CD4-positive, alpha-beta T cell (primary cell): ENCODE results near the gene PGRMC2. TPM values are rescaled to one million over a fixed set of nuclear protein-coding genes. Genes with fewer than 3 reads are reported as not detected.

Source experiments
- ATAC-seq: fragments of 200-7000 bp; cut with Tn5 transposase; one replicate; pipeline ENCODE4 v1.10.0; 2022; ENCODE audit warnings: mild to moderate bottlenecking; ENCODE audit not compliant: poor library complexity
- CTCF ChIA-PET: fragments of 350-600 bp; sonication (Branson Sonifier 250); formaldehyde crosslinking; loops from one replicate; lab custom pipeline; 2021; ENCODE audit warnings: antibody characterized with exemption, inconsistent platforms; lab: Charles Lee
- POLR2A ChIA-PET: fragments of 350-600 bp; sonication (Branson Sonifier 250); formaldehyde crosslinking; loops from one replicate; lab custom pipeline; 2021; ENCODE audit warnings: antibody characterized with exemption, inconsistent platforms; lab: Charles Lee
- DNase-seq, 14 experiments: peaks; one replicate each; pipeline ENCODE4 v3.0.0-alpha.2; 2013 to 2020; ENCODE audit warnings: mixed read lengths in 2 of 14
- H3K27ac ChIP-seq, 2 donors: one replicate each; pipeline versions ENCODE4 v1.5.1 to v1.7.0; 2013; ENCODE audit warnings: low read length in 2 of 2, low read depth in 1 of 2, mild to moderate bottlenecking in 1 of 2
- H3K27me3 ChIP-seq, 2 experiments: 1 replicate in 1 of 2; 2 replicates in 1 of 2; pipeline versions ENCODE4 v1.6.1 to v1.7.0; 2013; ENCODE audit warnings: low read length in 2 of 2, control low read depth in 1 of 2, mild to moderate bottlenecking in 1 of 2, moderate library complexity in 1 of 2; ENCODE audit not compliant: insufficient read depth in 2 of 2, control insufficient read depth in 1 of 2
- H3K36me3 ChIP-seq: one replicate; pipeline ENCODE4 v1.6.1; 2013; ENCODE audit warnings: low read length, control low read depth; ENCODE audit not compliant: insufficient read depth
- H3K4me1 ChIP-seq: one replicate; pipeline ENCODE4 v1.6.1; 2013; ENCODE audit warnings: low read length, control low read depth; ENCODE audit not compliant: insufficient read depth
- H3K4me3 ChIP-seq: one replicate; pipeline ENCODE4 v1.5.1; 2013; ENCODE audit warnings: mild to moderate bottlenecking, low read length, moderate library complexity
- H3K9me3 ChIP-seq, 2 experiments: 1 replicate in 1 of 2; 2 replicates in 1 of 2; pipeline versions ENCODE4 v1.6.1 to v1.7.0; 2013; ENCODE audit warnings: low read length in 2 of 2, mild to moderate bottlenecking in 2 of 2, control low read depth in 1 of 2, moderate library complexity in 1 of 2; ENCODE audit not compliant: control insufficient read depth in 1 of 2, insufficient read depth in 1 of 2
- H3K27ac Mint-ChIP-seq: one replicate; pipeline ENCODE4 v1.8.0; 2020; ENCODE audit warnings: mixed read lengths
- H3K27me3 Mint-ChIP-seq: one replicate; pipeline ENCODE4 v1.8.0; 2021; ENCODE audit warnings: mixed read lengths
- H3K36me3 Mint-ChIP-seq: one replicate; pipeline ENCODE4 v1.8.0; 2021; ENCODE audit warnings: low read depth, mixed read lengths
- H3K4me1 Mint-ChIP-seq: one replicate; pipeline ENCODE4 v1.8.0; 2021; ENCODE audit warnings: low read depth, mixed read lengths
- H3K4me3 Mint-ChIP-seq: one replicate; pipeline ENCODE4 v1.8.0; 2020; ENCODE audit warnings: mild to moderate bottlenecking, mixed read lengths
- H3K9me3 Mint-ChIP-seq: one replicate; pipeline ENCODE4 v1.8.0; 2020; ENCODE audit warnings: mixed read lengths
- CTCF ChIP-seq: fragments of 200-600 bp; IDR thresholded peaks from one replicate; pipeline ENCODE4 v1.8.0; 2022; ENCODE audit warnings: antibody characterized with exemption, mild to moderate bottlenecking
- intact Hi-C, 2 experiments: fragments of 100-400 bp; cut with DNase I in 1 of 2; cut with micrococcal nuclease in 1 of 2; formaldehyde crosslinking; loops; one replicate each; pipeline versions ENCODE4 v1.15.1 to v1.9.0; 2023 to 2025; cut with DNase I, micrococcal nuclease
- total RNA-seq, 174 experiments: library from RNA in 2 of 174; stranded (reverse) in 2 of 174; gene quantifications; one replicate each; pipeline ENCODE4 v1.2.3 and lab custom pipeline; 2021 to 2026

The PGRMC2 gene
- total RNA-seq, 2 experiments from 2014 or later: 92.8 to 99.9 TPM

- Mint-ChIP-seq H3K4me1 (no peaks in the 10 kb centered on the region), H3K9me3 (no peaks in the 10 kb centered on the region), H3K36me3 (peaks cover 20% of the 10 kb centered on the region), H3K4me3 (no peak overlapping the region), H3K27ac (no peak overlapping the region), H3K27me3 (no peaks in the 10 kb centered on the region)
- ATAC-seq (no peak), DNase-seq (no peak)
- ChIA-PET CTCF (no interaction called here), POLR2A (no interaction called here)
- Histone ChIP-seq H3K27me3 (no peaks in the 10 kb centered on the region), H3K36me3 (no peaks in the 10 kb centered on the region), H3K4me3 (no peak overlapping the region), H3K27ac (no peak overlapping the region), H3K9me3 (no peaks in the 10 kb centered on the region), H3K4me1 (no peaks in the 10 kb centered on the region)
- no peak for TF ChIP-seq CTCF
- intact Hi-C loops: no loop called here
Observed at GRCh38 chr4:128328106-128328505, 40.5 kb upstream of the PGRMC2 start.

- Mint-ChIP-seq H3K4me3 (no peak overlapping the region), H3K27me3 (no peaks in the 10 kb centered on the region), H3K36me3 (peaks cover 22% of the 10 kb centered on the region), H3K4me1 (no peaks in the 10 kb centered on the region), H3K9me3 (no peaks in the 10 kb centered on the region), H3K27ac (no peak overlapping the region)
- Histone ChIP-seq H3K27me3 (no peaks in the 10 kb centered on the region), H3K36me3 (no peaks in the 10 kb centered on the region), H3K27ac (no peak overlapping the region), H3K9me3 (no peaks in the 10 kb centered on the region), H3K4me1 (no peaks in the 10 kb centered on the region), H3K4me3 (no peak overlapping the region)
- ChIA-PET CTCF (no interaction called here), POLR2A (no interaction called here)
- ATAC-seq (no peak), DNase-seq (no peak)
- TF ChIP-seq CTCF: no peak
- intact Hi-C loops: no loop called here
Observed at GRCh38 chr4:128323401-128323800, 35.8 kb upstream of the PGRMC2 start.

- H3K4me3 Mint-ChIP-seq: no peak overlapping the region
- POLR2A ChIA-PET: no interaction called here
- H3K27ac ChIP-seq: no peak overlapping the region
- intact Hi-C loops: no loop called here
- H3K27me3 Mint-ChIP-seq: no peaks in the 10 kb centered on the region
- CTCF ChIA-PET: no interaction called here
- TF ChIP-seq CTCF: no peak
- H3K27me3 ChIP-seq: no peaks in the 10 kb centered on the region
- no peaks in the 10 kb centered on the region for H3K9me3 Mint-ChIP-seq
- H3K4me1 Mint-ChIP-seq: no peaks in the 10 kb centered on the region
- H3K4me3 ChIP-seq: no peak overlapping the region
- ATAC-seq: no peak
- no peaks in the 10 kb centered on the region for H3K36me3 ChIP-seq
- DNase-seq: no peak
- peaks cover 21% of the 10 kb centered on the region for H3K36me3 Mint-ChIP-seq
- H3K9me3 ChIP-seq: no peaks in the 10 kb centered on the region
- H3K27ac Mint-ChIP-seq: no peak overlapping the region
- no peaks in the 10 kb centered on the region for H3K4me1 ChIP-seq
Observed at GRCh38 chr4:128322986-128323385, 35.4 kb upstream of the PGRMC2 start.
